Activated CD4-positive, alpha-beta T cell treated with anti-CD3 and anti-CD28 coated beads for 36 hours (primary cell): ENCODE measurements around the gene PCGF3. TPM values are rescaled to one million over a fixed set of nuclear protein-coding genes. Genes with fewer than 3 reads are reported as not detected.
"Not testable (repeated sequence)": the region's sequence is repeated elsewhere in the genome, so short reads cannot be mapped to it uniquely, and the experiment has no call there.

Source experiments
- ATAC-seq: fragments of 200-7000 bp; cut with Tn5 transposase; one replicate; pipeline ENCODE4 v1.10.0; 2021; ENCODE audit warnings: mild to moderate bottlenecking, moderate library complexity
- CTCF ChIA-PET: fragments of 350-600 bp; sonication (Branson Sonifier 250); formaldehyde crosslinking; loops from one replicate; lab custom pipeline; 2021; ENCODE audit warnings: antibody characterized with exemption; lab: Charles Lee
- POLR2A ChIA-PET: fragments of 350-600 bp; sonication (Branson Sonifier 250); formaldehyde crosslinking; loops from one replicate; lab custom pipeline; 2021; ENCODE audit warnings: antibody characterized with exemption, inconsistent platforms; lab: Charles Lee
- DNase-seq: peaks from one replicate; pipeline ENCODE4 v3.0.0-alpha.2; 2020
- H3K27ac Mint-ChIP-seq: one replicate; pipeline ENCODE4 v1.8.0; 2021; ENCODE audit warnings: mixed read lengths
- H3K27me3 Mint-ChIP-seq: one replicate; pipeline ENCODE4 v1.8.0; 2021; ENCODE audit warnings: mixed read lengths
- H3K36me3 Mint-ChIP-seq: one replicate; pipeline ENCODE4 v1.8.0; 2021; ENCODE audit warnings: low read depth, mixed read lengths
- H3K4me1 Mint-ChIP-seq: one replicate; pipeline ENCODE4 v1.8.0; 2021; ENCODE audit warnings: mixed read lengths
- H3K4me3 Mint-ChIP-seq: one replicate; pipeline ENCODE4 v1.8.0; 2021; ENCODE audit warnings: mild to moderate bottlenecking, moderate library complexity, mixed read lengths
- H3K9me3 Mint-ChIP-seq: one replicate; pipeline ENCODE4 v1.8.0; 2021; ENCODE audit warnings: low read depth, mixed read lengths
- intact Hi-C, 2 experiments: fragments of 100-400 bp; cut with DNase I in 1 of 2; cut with micrococcal nuclease in 1 of 2; formaldehyde crosslinking; loops; one replicate each; pipeline versions ENCODE4 v1.14.2 to v1.15.1; 2022 to 2024; cut with DNase I, micrococcal nuclease
- total RNA-seq, 2 experiments: library from RNA; stranded (reverse); gene quantifications; one replicate each; pipeline ENCODE4 v1.2.3, GENCODE V29; 2021

The PCGF3 gene
- total RNA-seq, 2 experiments from 2014 or later = 20.6 to 22.5 TPM

- no peaks in the 10 kb centered on the region for H3K36me3 Mint-ChIP-seq
- H3K4me1 Mint-ChIP-seq = peaks cover 4% of the 10 kb centered on the region
- peaks cover 5% of the 10 kb centered on the region for H3K27me3 Mint-ChIP-seq
- intact Hi-C loops = loop anchor here in 1 of 2 experiments (5.0 kb wide), 1 partner anchor 603 kb away; the partner anchor contains the start of gene MAEA
- DNase-seq (peak; percentile 5), ATAC-seq (no peak)
- POLR2A ChIA-PET = no interaction called here
- no peak overlapping the region for H3K27ac Mint-ChIP-seq
- CTCF ChIA-PET = interaction anchor here (0.6 to 1.4 kb wide), 3 partner anchors 14 to 257 kb away, joined by 3 to 6 read pairs (median 5); no protein-coding TSS in a partner anchor
- no peaks in the 10 kb centered on the region for H3K9me3 Mint-ChIP-seq
- H3K4me3 Mint-ChIP-seq = no peak overlapping the region
Measured at GRCh38 chr4:684623-685327, 20.9 kb upstream of the PCGF3 start.

DNA sequence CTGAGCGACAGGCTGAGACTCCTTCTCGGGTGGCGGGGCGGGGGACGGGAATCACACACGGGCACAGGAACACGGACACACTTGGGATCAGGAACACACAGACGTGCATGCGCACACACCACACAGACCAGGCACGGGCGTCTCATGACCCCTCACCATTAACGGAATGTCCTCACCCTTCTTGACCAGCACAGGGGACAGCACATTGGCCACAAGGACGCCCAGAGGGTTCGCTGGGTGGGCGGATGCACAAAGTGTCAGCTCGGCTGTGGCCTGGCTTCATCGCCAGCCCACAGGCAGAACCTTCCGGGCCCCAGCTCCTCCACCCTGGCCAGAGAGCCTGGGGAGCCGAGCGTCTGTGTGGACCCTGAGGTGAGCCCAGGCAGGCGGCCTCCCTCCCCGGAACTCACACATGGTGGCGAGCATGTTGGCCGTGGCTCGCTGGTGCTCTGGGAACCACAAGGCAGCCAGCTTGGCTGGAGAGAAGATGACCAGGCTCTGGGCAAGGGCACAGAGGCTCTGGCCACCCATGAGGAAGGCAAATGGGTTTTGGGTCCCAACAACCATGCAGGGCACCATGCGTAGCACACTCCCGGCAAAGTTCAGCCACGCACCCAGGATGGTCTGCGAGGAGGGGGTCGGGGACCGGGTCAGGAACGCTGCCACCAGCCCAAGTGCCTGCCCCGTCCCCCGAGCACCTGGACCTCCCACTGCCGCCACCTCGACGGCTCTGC lies 19.8 kb upstream of the PCGF3 start:
- Mint-ChIP-seq H3K36me3 (no peaks in the 10 kb centered on the region), H3K4me3 (no peak overlapping the region), H3K27me3 (peaks cover 10% of the 10 kb centered on the region), H3K9me3 (no peaks in the 10 kb centered on the region), H3K4me1 (no peaks in the 10 kb centered on the region), H3K27ac (no peak overlapping the region)
- DNase-seq = no peak
- ATAC-seq = no peak
- intact Hi-C loops = no loop called here
- POLR2A ChIA-PET = no interaction called here
- CTCF ChIA-PET = no interaction called here

- CTCF ChIA-PET = no interaction called here
- H3K4me3 Mint-ChIP-seq = no peak overlapping the region
- intact Hi-C loops = no loop called here
- H3K4me1 Mint-ChIP-seq = no peaks in the 10 kb centered on the region
- no peak overlapping the region for H3K27ac Mint-ChIP-seq
- DNase-seq (no peak), ATAC-seq (no peak)
- no peaks in the 10 kb centered on the region for H3K9me3 Mint-ChIP-seq
- no peaks in the 10 kb centered on the region for H3K36me3 Mint-ChIP-seq
- POLR2A ChIA-PET = interaction anchor here (0.8 kb wide), 1 partner anchor 80 kb away, joined by 3 read pairs; no protein-coding TSS in a partner anchor
- H3K27me3 Mint-ChIP-seq = peaks cover 10% of the 10 kb centered on the region
Measured at GRCh38 chr4:686413-687040, 19.1 kb upstream of the PCGF3 start.

- no peaks in the 10 kb centered on the region for H3K9me3 Mint-ChIP-seq
- CTCF ChIA-PET = interaction anchor here (0.7 kb wide), 1 partner anchor 658 kb away, joined by 3 read pairs; no protein-coding TSS in a partner anchor
- no peak overlapping the region for H3K4me3 Mint-ChIP-seq
- H3K27ac Mint-ChIP-seq = no peak overlapping the region
- H3K4me1 Mint-ChIP-seq = no peaks in the 10 kb centered on the region
- peaks cover 10% of the 10 kb centered on the region for H3K27me3 Mint-ChIP-seq
- intact Hi-C loops = no loop called here
- H3K36me3 Mint-ChIP-seq = no peaks in the 10 kb centered on the region
- no peak for ATAC-seq
- peak; percentile 5 for DNase-seq
- POLR2A ChIA-PET = interaction anchor here (0.8 kb wide), 1 partner anchor 80 kb away, joined by 3 read pairs; no protein-coding TSS in a partner anchor
Measured at GRCh38 chr4:687048-687970, 18.3 kb upstream of the PCGF3 start.

DNA sequence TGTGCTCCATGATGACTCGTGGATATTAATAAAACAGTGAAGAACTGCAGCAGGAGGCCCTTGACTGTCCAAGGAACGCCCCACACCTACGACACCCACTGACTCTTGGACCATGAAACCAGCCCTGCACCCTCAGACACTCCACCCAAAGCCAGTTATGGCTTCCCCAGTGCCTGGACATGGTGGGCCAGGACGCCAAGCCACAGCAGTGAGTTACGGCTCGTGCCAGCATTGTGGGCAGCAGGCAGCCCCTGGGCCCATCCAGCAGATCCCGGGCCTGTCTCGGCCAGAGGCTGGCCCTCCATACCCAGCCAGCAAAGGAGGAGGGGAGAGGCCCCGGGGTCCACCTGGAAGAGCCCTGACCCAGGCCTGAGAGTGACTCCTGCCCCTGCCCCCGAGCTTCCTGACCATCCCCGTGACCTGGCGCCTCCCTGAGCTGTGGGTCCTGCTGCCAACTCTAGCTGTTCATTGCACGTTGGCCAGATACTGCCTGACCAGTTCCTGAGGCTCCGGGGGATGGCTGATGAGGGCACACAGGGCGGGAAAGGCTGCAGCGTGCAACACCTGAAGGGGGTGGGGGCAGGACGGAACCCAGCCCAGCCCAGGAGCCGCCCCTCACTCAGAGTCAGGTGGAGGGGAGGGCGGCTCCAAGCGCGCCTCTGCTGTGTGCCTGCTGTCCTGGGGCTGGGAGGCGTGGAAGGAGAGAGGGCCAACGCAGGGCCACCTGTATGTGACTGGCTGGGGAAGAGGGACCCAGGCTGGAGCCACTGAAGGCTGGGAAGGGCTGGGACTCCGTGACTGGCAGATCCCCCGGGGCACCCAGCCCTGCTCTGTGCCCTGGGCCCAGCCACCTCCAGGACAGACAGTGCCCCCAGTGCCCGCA lies 17.4 kb upstream of the PCGF3 start:
- DNase-seq (peak; percentile 9), ATAC-seq (no peak)
- no peaks in the 10 kb centered on the region for H3K9me3 Mint-ChIP-seq
- ChIA-PET CTCF (interaction anchor here (0.7 kb wide), 1 partner anchor 657 kb away, joined by 3 read pairs; no protein-coding TSS in a partner anchor), POLR2A (no interaction called here)
- intact Hi-C loops = no loop called here
- no peak overlapping the region for H3K27ac Mint-ChIP-seq
- no peak overlapping the region for H3K4me3 Mint-ChIP-seq
- no peaks in the 10 kb centered on the region for H3K4me1 Mint-ChIP-seq
- H3K27me3 Mint-ChIP-seq = peaks cover 10% of the 10 kb centered on the region
- H3K36me3 Mint-ChIP-seq = no peaks in the 10 kb centered on the region

- CTCF ChIA-PET = no interaction called here
- Mint-ChIP-seq H3K4me1 (no peaks in the 10 kb centered on the region), H3K36me3 (no peaks in the 10 kb centered on the region), H3K27ac (no peak within 1 kb of the TSS), H3K27me3 (peaks cover 13% of the 10 kb centered on the region), H3K9me3 (no peaks in the 10 kb centered on the region), H3K4me3 (no peak within 1 kb of the TSS)
- ATAC-seq (no peak), DNase-seq (peak; percentile 7)
- POLR2A ChIA-PET = no interaction called here
- intact Hi-C loops = no loop called here
Measured at GRCh38 chr4:688854-689681, 16.6 kb upstream of the PCGF3 start, which contains the start of gene SLC49A3. Gene SLC49A3, minus strand, starts transcription at chr4:689151. Its CDS starts 24 bp downstream, at chr4:689127.

- ATAC-seq (no peak), DNase-seq (no peak)
- POLR2A ChIA-PET = no interaction called here
- Mint-ChIP-seq H3K36me3 (no peaks in the 10 kb centered on the region), H3K4me3 (no peak overlapping the region), H3K4me1 (no peaks in the 10 kb centered on the region), H3K27ac (no peak overlapping the region), H3K27me3 (peaks cover 16% of the 10 kb centered on the region), H3K9me3 (no peaks in the 10 kb centered on the region)
- CTCF ChIA-PET = no interaction called here
- intact Hi-C loops = no loop called here
Measured at GRCh38 chr4:689723-690122, 15.9 kb upstream of the PCGF3 start.

DNA sequence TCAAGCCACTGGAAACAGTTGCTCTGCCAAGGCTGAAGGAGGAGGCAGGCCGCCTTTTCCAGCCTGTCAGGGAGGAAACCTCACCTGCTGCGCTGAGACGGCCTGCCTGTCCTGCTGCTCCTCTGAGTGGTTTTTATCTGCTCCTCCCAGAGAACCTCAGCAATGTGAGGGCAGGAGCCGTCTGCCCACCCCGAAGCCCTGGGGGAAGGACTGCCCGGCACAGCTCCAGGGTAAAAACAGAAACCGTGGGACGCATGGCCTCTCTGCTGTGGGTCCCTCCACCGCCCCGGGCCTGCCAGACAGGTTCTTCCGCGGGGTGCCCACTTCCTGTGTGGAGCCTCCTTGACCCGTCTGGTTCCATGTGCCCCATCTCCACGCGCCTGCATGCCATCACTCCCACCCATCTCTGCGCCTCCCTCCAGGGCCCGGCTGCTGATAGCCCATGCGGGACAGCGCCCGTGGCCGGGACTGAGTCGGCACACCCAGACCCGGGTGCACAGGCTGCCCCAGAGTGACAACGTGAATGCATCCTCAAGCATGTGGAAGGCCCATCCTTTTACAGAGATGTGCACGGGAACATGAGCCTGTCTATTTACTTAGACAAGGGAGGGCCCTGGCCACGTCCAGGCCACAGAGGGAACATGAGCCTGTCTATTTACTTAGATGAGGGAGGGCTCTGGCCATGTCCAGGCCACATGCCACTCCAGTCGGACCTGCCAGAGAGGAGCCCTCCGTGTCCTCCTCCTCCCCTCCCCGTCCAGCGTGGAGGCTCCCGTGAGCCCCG lies 12.7 kb upstream of the PCGF3 start:
- DNase-seq (no peak), ATAC-seq (no peak)
- no peaks in the 10 kb centered on the region for H3K4me1 Mint-ChIP-seq
- intact Hi-C loops = no loop called here
- CTCF ChIA-PET = no interaction called here
- H3K4me3 Mint-ChIP-seq = no peak overlapping the region
- POLR2A ChIA-PET = no interaction called here
- no peaks in the 10 kb centered on the region for H3K36me3 Mint-ChIP-seq
- no peak overlapping the region for H3K27ac Mint-ChIP-seq
- no peaks in the 10 kb centered on the region for H3K9me3 Mint-ChIP-seq
- H3K27me3 Mint-ChIP-seq = peaks cover 11% of the 10 kb centered on the region

DNA sequence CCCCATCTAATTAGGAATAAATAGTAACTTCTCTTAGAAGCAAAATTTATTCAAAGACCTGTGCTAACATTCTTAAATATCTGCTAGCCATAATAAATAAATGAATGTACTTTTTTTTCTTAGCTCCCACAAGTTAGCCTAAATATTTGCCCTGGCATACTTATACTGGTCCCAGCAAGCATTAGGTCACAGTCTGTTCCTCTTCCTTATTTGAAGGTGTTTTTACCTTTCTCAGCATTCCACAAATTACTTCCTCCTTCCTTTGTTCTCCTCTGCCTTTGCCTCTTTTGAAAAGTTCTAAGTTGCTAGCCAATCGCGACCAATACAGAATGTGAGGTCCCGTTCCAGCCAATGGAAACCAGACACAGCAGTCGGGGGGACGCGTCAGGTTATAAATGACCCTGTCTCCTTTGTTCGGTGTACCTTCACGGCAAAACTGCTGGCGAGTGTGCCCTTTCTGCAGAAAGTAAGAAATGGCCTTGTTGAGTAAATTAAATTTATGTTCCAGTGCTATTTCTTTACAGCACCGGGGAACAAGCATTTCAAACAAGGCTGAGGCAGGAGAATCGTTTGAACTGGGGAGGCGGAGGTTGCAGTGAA lies 11.2 kb upstream of the PCGF3 start:
- H3K4me1 Mint-ChIP-seq, POLR2A ChIA-PET, H3K27ac Mint-ChIP-seq, H3K4me3 Mint-ChIP-seq, intact Hi-C loops, CTCF ChIA-PET, DNase-seq, H3K9me3 Mint-ChIP-seq, H3K36me3 Mint-ChIP-seq, ATAC-seq: not testable (repeated sequence)
- peaks cover 10% of the 10 kb centered on the region for H3K27me3 Mint-ChIP-seq
